Muscle layer of duodenum (tissue), 2 donors: Measurements from ENCODE around the gene HMGCR.

Experiments used
- H3K27ac ChIP-seq: one replicate; pipeline ENCODE4 v1.7.0; 2013; ENCODE audit warnings: mild to moderate bottlenecking, low read length
- H3K27me3 ChIP-seq: one replicate; pipeline ENCODE4 v1.7.0; 2013; ENCODE audit warnings: low read depth, mild to moderate bottlenecking, control low read depth, low read length
- H3K36me3 ChIP-seq, 2 donors: one replicate each; pipeline ENCODE4 v1.7.0; 2013; ENCODE audit warnings: low read length in 2 of 2, control low read depth in 1 of 2, mild to moderate bottlenecking in 1 of 2; ENCODE audit not compliant: insufficient read depth in 2 of 2, control insufficient read depth in 1 of 2
- H3K4me1 ChIP-seq, 2 donors: one replicate each; pipeline ENCODE4 v1.7.0; 2013; ENCODE audit warnings: low read length in 2 of 2, mild to moderate bottlenecking in 2 of 2, control low read depth in 1 of 2, moderate library complexity in 1 of 2; ENCODE audit not compliant: insufficient read depth in 2 of 2, control insufficient read depth in 1 of 2
- H3K4me3 ChIP-seq, 2 donors: one replicate each; pipeline ENCODE4 v1.7.0; 2013; ENCODE audit warnings: low read length in 2 of 2, low read depth in 1 of 2, mild to moderate bottlenecking in 1 of 2
- H3K9me3 ChIP-seq, 2 donors: one replicate each; pipeline ENCODE4 v1.7.0; 2013; ENCODE audit warnings: low read length in 2 of 2, control low read depth in 1 of 2, mild to moderate bottlenecking in 1 of 2; ENCODE audit not compliant: control insufficient read depth in 1 of 2
- donor health status: healthy.

HMGCR gene

DNA sequence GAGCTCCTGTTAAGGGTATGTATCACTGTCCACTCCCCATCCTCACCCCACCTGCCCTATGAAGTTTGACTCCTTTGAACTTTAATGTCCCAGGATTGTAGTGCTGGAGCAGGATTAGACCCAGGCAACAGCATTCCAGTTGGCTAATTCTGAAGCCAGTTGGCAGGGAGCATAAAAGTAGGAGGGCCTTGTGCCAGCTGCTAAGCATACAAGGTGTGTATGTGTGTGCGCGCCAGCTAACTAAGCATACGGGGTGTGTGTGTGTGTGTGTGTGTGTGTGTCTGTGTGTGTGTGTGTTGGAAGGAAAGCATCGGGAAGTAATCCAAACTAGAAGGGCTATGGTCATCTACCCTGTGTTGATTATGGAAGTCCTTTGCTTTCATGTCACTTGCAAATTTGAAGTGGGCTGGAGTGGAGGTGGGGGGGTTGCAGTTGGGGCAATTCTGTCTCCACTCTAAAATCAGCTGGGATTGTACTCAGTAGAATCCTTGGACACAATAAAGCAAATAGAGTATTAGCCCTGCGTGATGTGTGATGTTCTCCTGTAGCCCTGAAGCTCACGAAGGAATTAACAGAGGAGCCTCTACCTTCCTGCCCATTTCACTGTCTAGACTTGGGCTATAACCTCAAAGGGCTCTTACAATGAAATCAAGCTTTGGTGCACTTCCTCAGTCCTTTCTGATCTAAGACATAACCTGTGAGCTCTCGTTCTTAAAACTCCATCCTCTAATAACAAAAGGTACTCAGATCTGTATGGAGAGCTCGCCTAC is 26.9 kb downstream of the HMGCR start:
- H3K4me3 ChIP-seq = no peak overlapping the region
- H3K27ac ChIP-seq = no peak overlapping the region
- no peaks in the 10 kb centered on the region for H3K9me3 ChIP-seq
- H3K4me1 ChIP-seq = peaks cover 0 to 4% of the 10 kb centered on the region in 2 donors
- no peaks in the 10 kb centered on the region for H3K27me3 ChIP-seq
- peaks cover 29 to 31% of the 10 kb centered on the region in 2 donors for H3K36me3 ChIP-seq

DNA sequence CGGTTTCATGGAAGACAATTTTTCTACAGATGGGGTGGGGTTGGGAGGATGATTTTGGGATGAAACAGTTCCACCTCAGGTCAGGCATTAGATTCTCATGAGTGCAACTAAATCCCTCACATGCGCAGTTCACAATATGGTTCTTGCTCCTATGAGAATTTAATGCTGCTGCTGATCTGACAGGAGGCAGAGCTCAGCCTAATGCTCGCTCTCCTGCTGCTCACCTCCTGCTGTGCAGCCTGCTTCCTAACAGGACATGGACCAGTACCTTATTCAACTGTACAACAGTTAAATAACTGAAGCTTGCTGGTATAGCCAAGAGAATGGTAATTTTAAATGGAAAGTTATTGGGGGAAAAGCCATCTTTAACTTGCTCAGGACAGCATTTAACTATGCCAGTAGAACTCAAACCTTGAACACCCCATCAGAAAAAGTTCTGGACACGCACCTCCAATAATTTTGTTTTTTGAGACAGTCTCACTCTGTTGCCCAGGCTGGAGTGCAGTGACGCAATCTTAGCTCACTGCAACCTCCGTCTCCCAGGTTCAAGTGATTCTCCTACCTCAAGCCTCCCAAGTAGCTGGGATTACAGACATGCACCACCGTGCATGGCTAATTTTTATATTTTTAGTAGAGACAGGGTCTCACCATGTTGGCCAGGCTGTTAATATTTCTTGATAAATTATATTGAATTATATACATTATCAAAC is 27.7 kb downstream of the HMGCR start:
- H3K4me3 ChIP-seq = no peak overlapping the region
- no peak overlapping the region for H3K27ac ChIP-seq
- no peaks in the 10 kb centered on the region for H3K9me3 ChIP-seq
- no peaks in the 10 kb centered on the region for H3K27me3 ChIP-seq
- H3K4me1 ChIP-seq = peaks cover 0 to 4% of the 10 kb centered on the region in 2 donors
- peaks cover 20 to 23% of the 10 kb centered on the region in 2 donors for H3K36me3 ChIP-seq

- Histone ChIP-seq H3K9me3 (no peaks in the 10 kb centered on the region), H3K27me3 (no peaks in the 10 kb centered on the region), H3K4me1 (peaks cover 0 to 4% of the 10 kb centered on the region in 2 donors), H3K36me3 (peaks cover 11 to 13% of the 10 kb centered on the region in 2 donors), H3K27ac (no peak overlapping the region), H3K4me3 (no peak overlapping the region)
These were observed 28.7 kb downstream of the HMGCR start for GRCh38 chr5:75365740-75366139.

DNA sequence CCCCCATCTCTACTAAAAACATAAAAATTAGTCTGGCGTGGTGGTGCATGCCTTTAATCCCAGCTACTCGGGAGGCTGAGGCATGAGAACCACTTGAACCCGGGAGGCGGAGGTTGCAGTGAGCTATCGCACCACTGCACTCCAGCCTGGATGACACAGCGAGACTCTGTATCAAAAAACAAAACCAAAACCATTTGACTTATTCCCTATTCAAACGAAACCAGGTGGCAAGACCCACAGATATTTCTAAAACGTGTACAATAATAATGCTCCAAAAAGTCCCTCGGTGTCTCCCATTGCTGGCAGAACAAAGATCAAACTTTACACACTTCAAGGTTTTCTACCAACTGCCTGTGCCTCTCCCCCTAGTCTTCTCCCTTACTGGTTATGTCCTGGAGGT is 29.8 kb downstream of the HMGCR start:
- Histone ChIP-seq H3K36me3 (peaks cover 2 to 5% of the 10 kb centered on the region in 2 donors), H3K4me1 (peaks cover 0 to 4% of the 10 kb centered on the region in 2 donors), H3K27ac (no peak overlapping the region), H3K4me3 (no peak overlapping the region), H3K27me3 (no peaks in the 10 kb centered on the region), H3K9me3 (no peaks in the 10 kb centered on the region)

- Histone ChIP-seq H3K27ac (no peak overlapping the region), H3K4me3 (no peak overlapping the region)
These were observed 30.4 kb downstream of the HMGCR start for GRCh38 chr5:75367401-75367800.

DNA sequence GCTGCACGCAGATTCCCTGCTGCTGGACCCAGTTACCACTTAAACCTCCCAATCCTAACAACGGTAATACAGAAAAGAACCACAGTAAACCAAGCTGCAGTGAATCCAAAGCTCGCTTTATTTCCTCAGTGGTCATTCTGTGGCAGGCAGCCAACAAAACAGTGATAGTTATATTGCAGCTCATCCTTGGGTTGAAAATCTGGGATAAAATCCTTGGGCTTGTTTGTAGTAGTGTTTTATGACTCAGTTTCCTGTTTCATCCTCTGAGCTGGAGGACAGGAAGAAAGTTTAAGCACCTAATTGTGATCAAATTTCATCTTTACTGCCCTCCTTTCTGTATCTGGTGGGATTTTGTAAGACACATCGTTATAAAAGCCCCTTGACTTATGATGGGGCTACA is 31.4 kb downstream of the HMGCR start:
- Histone ChIP-seq H3K27ac (no peak overlapping the region), H3K4me1 (peaks cover 0 to 4% of the 10 kb centered on the region in 2 donors), H3K4me3 (no peak overlapping the region), H3K9me3 (no peaks in the 10 kb centered on the region), H3K36me3 (peaks cover under 1 to 4% of the 10 kb centered on the region in 2 donors), H3K27me3 (no peaks in the 10 kb centered on the region)

More at GRCh38 chr5:75367401-75367800, 30.4 kb downstream of the HMGCR start:
- Histone ChIP-seq H3K9me3 (no peaks in the 10 kb centered on the region), H3K36me3 (no peaks in the 10 kb centered on the region), H3K4me1 (peaks cover 0 to 4% of the 10 kb centered on the region in 2 donors), H3K27me3 (no peaks in the 10 kb centered on the region)

DNA sequence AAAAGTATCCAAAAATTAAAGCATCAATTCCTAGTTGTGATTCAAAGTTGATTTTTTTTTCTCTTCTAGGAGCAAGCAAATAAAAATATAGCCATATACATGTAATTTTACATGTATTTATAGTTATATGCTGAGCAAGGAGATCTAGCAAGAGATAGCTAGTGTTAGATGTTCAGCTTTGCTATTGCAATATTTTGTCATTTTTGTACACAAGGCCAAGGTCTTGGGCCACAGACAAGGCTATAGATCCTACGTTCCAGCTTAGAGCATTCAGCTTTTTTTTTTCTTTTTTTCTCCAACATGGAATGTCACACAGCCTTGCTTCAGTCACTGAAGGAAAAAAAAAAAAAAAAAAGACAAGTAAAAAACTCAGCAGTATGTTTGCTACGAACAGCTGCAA is 36.8 kb downstream of the HMGCR start:
- Histone ChIP-seq H3K27ac (no peak overlapping the region), H3K4me3 (no peak overlapping the region), H3K4me1 (no peaks in the 10 kb centered on the region)

DNA sequence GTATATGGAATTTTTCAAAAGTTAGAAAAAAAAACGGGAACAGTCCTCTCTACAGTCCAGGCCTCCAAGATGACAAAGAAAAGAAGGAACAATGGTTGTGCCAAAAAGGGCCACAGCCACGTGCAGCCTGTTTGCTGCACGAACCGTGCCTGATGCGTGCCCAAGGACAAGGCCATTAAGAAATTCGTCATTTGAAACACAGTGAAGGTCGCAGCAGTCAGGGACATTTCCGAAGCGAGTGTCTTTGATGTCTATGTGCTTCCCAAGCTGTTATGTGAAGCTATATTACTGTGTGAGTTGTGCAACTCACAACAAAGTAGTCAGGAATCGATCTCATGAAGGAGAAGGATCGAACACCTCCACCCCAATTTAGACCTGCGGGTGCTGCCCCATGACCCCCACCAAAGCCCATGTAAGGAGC is 37.4 kb downstream of the HMGCR start:
- no peaks in the 10 kb centered on the region for H3K27me3 ChIP-seq
- no peak overlapping the region for H3K4me3 ChIP-seq
- H3K27ac ChIP-seq = no peak overlapping the region
- no peaks in the 10 kb centered on the region for H3K4me1 ChIP-seq
- H3K36me3 ChIP-seq = peaks cover 25 to 42% of the 10 kb centered on the region in 2 donors
- H3K9me3 ChIP-seq = no peaks in the 10 kb centered on the region

More for the DNA sequence above, 36.8 kb downstream of the HMGCR start:
- H3K36me3 ChIP-seq = peaks cover 20 to 37% of the 10 kb centered on the region in 2 donors
- no peaks in the 10 kb centered on the region for H3K9me3 ChIP-seq
- H3K27me3 ChIP-seq = no peaks in the 10 kb centered on the region

- H3K27me3 ChIP-seq = no peaks in the 10 kb centered on the region
- H3K4me1 ChIP-seq = no peaks in the 10 kb centered on the region
- H3K36me3 ChIP-seq = peaks cover 32 to 52% of the 10 kb centered on the region in 2 donors
- no peak overlapping the region for H3K27ac ChIP-seq
- H3K4me3 ChIP-seq = no peak overlapping the region
- H3K9me3 ChIP-seq = no peaks in the 10 kb centered on the region
These were observed 38.4 kb downstream of the HMGCR start for GRCh38 chr5:75375414-75375813.

DNA sequence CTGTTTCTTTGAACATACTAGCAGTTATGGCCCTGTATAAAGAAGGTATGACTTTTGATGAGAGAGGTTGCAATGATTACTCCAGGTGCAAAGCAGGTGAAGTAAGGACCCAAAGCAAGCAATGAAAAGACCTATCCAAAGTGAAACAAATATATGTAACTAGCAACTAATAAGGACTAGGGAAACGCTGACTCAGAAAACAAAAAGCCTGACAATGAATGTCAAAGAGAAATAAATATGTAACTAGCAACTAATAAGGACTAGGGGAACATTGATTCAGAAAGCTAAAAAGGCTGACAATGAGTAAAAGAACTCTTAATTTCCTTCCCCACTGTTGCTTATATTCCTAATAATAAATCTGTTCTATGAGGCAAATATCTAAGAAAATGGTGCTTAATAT is 43.1 kb downstream of the HMGCR start:
- no peak overlapping the region for H3K27ac ChIP-seq
- H3K9me3 ChIP-seq = no peaks in the 10 kb centered on the region
- H3K36me3 ChIP-seq = peaks cover 39 to 55% of the 10 kb centered on the region in 2 donors
- no peak overlapping the region for H3K4me3 ChIP-seq
- H3K27me3 ChIP-seq = no peaks in the 10 kb centered on the region
- H3K4me1 ChIP-seq = no peaks in the 10 kb centered on the region

DNA sequence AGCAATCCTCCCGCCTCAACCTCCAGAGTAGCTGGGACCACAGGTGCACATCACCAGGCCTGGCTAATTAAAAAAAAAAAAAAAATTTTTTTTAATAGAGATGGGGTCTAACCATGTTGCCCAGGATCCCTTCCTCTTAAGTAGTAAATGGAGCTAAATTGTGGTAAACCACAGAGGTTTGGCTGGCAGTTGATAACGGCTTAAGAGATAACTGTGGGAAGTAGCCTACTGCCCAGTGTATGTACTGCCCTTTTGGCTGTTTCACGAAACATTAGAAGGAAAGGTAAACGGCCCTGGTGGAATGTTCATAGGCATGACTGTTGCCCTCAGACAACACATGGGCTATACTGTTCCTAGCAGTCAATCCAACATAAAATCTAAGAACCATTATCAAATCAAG is 44.4 kb downstream of the HMGCR start:
- Histone ChIP-seq H3K4me3 (no peak overlapping the region), H3K27ac (no peak overlapping the region), H3K27me3 (no peaks in the 10 kb centered on the region), H3K36me3 (peaks cover 35 to 54% of the 10 kb centered on the region in 2 donors), H3K4me1 (no peaks in the 10 kb centered on the region), H3K9me3 (no peaks in the 10 kb centered on the region)
